ENCODE data around the gene GALNT10. TPM values are rescaled to one million over a fixed set of nuclear protein-coding genes. Genes with fewer than 3 reads are reported as not detected.

The GALNT10 gene
- total and polyA plus RNA-seq, 12 donors = 3.1 to 19.0 (median 11.7) TPM

DNA sequence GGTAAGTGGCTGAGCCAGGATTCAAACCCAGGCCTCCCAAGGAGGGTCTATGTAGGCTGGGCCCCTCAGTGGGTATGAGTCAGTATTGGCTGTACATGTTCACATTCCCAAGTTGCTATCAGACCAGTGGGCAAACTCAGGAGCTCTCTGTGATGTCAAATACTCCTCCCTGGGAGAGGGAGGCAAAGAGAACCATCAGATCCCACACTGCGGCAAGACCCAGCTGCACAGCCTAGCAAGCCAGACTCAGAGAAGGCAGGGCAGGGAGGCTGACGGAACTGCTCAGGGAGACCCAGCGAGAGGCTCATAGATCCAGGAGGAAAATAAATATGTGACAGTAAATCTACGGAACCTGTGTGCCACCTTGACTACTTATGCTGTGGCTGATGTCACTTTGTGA is 212.7 kb downstream of the GALNT10 start:
- ATAC-seq = no peak
- 98 to 99% methylated on average over 4 of the region's 4 CpGs for WGBS, 2 donors
- DNase-seq = no peak
- H3K27me3 ChIP-seq = no peaks in the 10 kb centered on the region
- H3K4me3 ChIP-seq = no peak overlapping the region
- intact Hi-C loops (cut with DNase I) = loop anchor here in 5 of 10 donors (5.0 to 10.0 kb wide), 7 partner anchors 206 to 431 kb away; partner anchors contain the start of gene GALNT10 (in 1 of the 5)
- H3K9me3 ChIP-seq = no peaks in the 10 kb centered on the region
- peaks cover 0 to 13% (median 9%) of the 10 kb centered on the region in 9 donors for H3K4me1 ChIP-seq
- peaks cover 0 to 16% (median 0%) of the 10 kb centered on the region in 9 donors for H3K36me3 ChIP-seq
- no peak overlapping the region for H3K27ac ChIP-seq
- TF ChIP-seq, protein P1, sequence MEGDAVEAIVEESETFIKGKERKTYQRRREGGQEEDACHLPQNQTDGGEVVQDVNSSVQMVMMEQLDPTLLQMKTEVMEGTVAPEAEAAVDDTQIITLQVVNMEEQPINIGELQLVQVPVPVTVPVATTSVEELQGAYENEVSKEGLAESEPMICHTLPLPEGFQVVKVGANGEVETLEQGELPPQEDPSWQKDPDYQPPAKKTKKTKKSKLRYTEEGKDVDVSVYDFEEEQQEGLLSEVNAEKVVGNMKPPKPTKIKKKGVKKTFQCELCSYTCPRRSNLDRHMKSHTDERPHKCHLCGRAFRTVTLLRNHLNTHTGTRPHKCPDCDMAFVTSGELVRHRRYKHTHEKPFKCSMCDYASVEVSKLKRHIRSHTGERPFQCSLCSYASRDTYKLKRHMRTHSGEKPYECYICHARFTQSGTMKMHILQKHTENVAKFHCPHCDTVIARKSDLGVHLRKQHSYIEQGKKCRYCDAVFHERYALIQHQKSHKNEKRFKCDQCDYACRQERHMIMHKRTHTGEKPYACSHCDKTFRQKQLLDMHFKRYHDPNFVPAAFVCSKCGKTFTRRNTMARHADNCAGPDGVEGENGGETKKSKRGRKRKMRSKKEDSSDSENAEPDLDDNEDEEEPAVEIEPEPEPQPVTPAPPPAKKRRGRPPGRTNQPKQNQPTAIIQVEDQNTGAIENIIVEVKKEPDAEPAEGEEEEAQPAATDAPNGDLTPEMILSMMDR (IDR thresholded peaks at IDR 0.05) = no peak

DNA sequence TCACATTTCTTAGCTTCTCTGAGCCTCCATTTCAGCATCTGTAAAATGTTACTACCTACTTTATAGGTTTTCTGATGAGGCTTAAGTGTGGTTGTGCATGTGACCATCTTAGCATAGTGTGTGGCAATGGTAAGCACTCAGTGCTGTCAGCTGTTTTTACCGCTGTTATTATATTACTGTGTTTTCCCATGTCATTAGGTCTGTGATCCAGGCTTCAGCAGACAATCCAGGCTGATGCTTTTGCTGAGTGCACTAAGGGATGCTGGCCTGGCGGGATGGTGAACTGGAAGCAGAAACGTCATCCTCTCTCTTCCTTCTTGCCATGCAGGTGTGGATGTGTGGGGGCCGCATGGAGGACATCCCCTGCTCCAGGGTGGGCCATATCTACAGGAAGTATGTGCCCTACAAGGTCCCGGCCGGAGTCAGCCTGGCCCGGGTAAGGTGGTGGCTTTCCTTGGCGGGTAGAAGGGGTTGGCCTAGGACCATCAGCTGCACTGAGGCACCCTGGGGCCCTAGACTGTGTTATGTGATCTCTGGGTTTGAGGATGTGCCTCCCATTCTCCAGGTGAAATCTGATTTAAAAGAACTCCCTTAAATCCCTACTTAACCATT is 213.3 kb downstream of the GALNT10 start:
- ATAC-seq = no peak
- 92 to 95% methylated on average over 8 of the region's 8 CpGs for WGBS, 2 donors

DNA sequence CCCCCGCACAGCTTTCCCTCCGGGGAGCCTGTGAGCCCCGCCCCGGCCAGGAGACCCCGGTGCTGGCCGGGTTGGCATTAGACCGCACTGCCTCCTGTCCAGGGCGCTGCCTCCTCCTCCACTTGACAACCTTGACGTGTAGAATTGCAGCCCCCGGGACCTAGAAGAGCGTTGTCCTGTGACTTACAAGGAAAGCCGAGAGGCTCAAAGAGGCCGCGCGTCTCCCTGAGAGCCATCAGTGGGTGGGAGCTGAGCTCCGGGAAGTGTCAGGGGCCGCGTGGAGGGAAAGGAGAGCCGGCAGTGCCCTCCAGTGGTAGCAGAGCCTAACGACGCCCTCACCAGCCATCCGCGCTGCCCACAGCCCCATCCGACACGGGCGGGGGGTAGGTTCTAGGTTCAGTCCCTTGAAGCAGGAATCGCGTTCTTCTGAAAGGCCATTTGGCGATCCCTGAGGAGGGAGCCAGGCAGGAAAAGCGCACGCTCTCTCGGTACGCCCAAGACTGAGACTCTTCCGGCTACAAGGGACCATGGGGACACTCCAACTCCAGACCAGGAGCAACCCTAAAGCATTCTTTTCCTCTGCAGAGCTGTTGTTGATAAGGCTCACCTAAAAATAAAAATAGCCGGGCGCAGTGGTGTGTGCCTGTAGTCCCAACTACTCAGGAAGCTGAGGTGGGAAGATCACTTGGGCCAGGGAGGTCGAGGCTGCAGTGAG is 214.7 kb downstream of the GALNT10 start:
- 4% methylated on average over 37 of the region's 37 CpGs for WGBS, 2 donors
- DNase-seq = peak; percentile 82 to 83
- H3K9me3 ChIP-seq = no peaks in the 10 kb centered on the region
- peak overlapping the region in 4 of 10 donors; percentile 19 to 57 (median 24) for H3K27ac ChIP-seq
- peak; percentile 94 to 99 (median 97) for ATAC-seq
- no peaks in the 10 kb centered on the region for H3K27me3 ChIP-seq
- peaks cover 0 to 13% (median 9%) of the 10 kb centered on the region in 9 donors for H3K4me1 ChIP-seq
- intact Hi-C loops (cut with DNase I) = loop anchor here (1.0 to 10.0 kb wide), 12 partner anchors 208 to 433 kb away; partner anchors contain the start of gene GALNT10 (in 3 of the 10)
- TF ChIP-seq, protein P1 (IDR thresholded peaks at IDR 0.05) = peak; percentile 79 to 98 (median 91)
- peak overlapping the region in 9 of 10 donors; percentile 13 to 55 (median 49) for H3K4me3 ChIP-seq
- peaks cover 0 to 22% (median 0%) of the 10 kb centered on the region in 9 donors for H3K36me3 ChIP-seq

More for the DNA sequence above, 213.3 kb downstream of the GALNT10 start:
- H3K4me1 ChIP-seq = peaks cover 0 to 13% (median 9%) of the 10 kb centered on the region in 9 donors
- no peak for DNase-seq
- no peaks in the 10 kb centered on the region for H3K9me3 ChIP-seq
- intact Hi-C loops (cut with DNase I) = loop anchor here in 8 of 10 donors (2.0 to 10.0 kb wide), 11 partner anchors 207 to 432 kb away; partner anchors contain the start of gene GALNT10 (in 2 of the 8)
- TF ChIP-seq, protein P1 (IDR thresholded peaks at IDR 0.05) = no peak
- no peak overlapping the region for H3K4me3 ChIP-seq
- no peak overlapping the region for H3K27ac ChIP-seq
- no peaks in the 10 kb centered on the region for H3K27me3 ChIP-seq
- H3K36me3 ChIP-seq = peaks cover 0 to 13% (median 0%) of the 10 kb centered on the region in 9 donors

DNA sequence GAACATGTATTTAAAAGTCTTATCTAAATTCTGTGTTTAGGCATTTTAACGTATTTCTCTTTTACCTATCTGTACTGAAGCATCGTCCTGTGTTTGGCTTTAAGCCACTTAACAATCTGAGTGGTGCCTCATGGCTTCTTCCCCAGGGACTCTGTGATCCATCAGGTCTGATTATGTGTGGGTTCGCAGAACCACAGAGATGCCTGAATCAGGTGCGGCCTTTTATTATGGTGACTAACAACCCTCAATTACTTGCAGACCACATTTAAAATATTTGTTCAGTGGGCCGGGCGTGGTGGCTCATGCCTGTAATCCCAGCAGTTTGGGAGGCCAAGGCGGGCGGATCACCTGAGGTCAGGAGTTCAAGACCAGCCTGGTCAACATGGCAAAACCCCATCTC is 215.7 kb downstream of the GALNT10 start:
- Histone ChIP-seq H3K9me3 (no peaks in the 10 kb centered on the region), H3K27ac (no peak overlapping the region), H3K4me3 (no peak overlapping the region), H3K4me1 (peaks cover 0 to 13% (median 9%) of the 10 kb centered on the region in 9 donors), H3K27me3 (no peaks in the 10 kb centered on the region), H3K36me3 (peaks cover 0 to 32% (median 0%) of the 10 kb centered on the region in 9 donors)
- intact Hi-C loops (cut with DNase I) = loop anchor here in 9 of 10 donors (5.0 to 10.0 kb wide), 7 partner anchors 209 to 434 kb away; partner anchors contain the start of gene GALNT10 (in 2 of the 9)
- ATAC-seq = no peak
- DNase-seq = no peak
- WGBS, 2 donors = 97 to 98% methylated on average over 8 of the region's 8 CpGs
- TF ChIP-seq, protein P1 (IDR thresholded peaks at IDR 0.05) = no peak

All from heart right ventricle (tissue), 16 donors.